Psoas muscle (tissue), 8 donors: ENCODE results near the gene RBM18. TPM values are rescaled to one million over a fixed set of nuclear protein-coding genes. Genes with fewer than 3 reads are reported as not detected.
A peak's percentile ranks its signal among the peaks of the same experiment; 100 is the strongest.

ENCODE experiments used
- ATAC-seq, 4 donors: fragments of 200-7000 bp; cut with Tn5 transposase; one replicate each; pipeline ENCODE4 v1.9.1; 2020; ENCODE audit warnings: moderate library complexity in 3 of 4, mild to moderate bottlenecking in 2 of 4
- DNase-seq, 2 donors: peaks; one replicate each; pipeline ENCODE4 v3.0.0-alpha.2; 2020
- H3K27ac ChIP-seq: fragments of 200-600 bp; one replicate; pipeline ENCODE4 v1.8.0; 2022
- H3K27me3 ChIP-seq, 3 donors: fragments of 200-600 bp in 1 of 3; one replicate each; pipeline versions ENCODE4 v1.6.1 to v1.8.0; 2013 to 2022; ENCODE audit warnings: low read length in 2 of 3, mild to moderate bottlenecking in 2 of 3, moderate library complexity in 1 of 3; ENCODE audit not compliant: insufficient read depth in 3 of 3
- H3K36me3 ChIP-seq, 2 donors: fragments of 200-600 bp in 1 of 2; one replicate each; pipeline versions ENCODE4 v1.6.1 to v1.8.0; 2013 to 2022; ENCODE audit warnings: low read depth in 1 of 2, mild to moderate bottlenecking in 1 of 2, moderate library complexity in 1 of 2; ENCODE audit not compliant: insufficient read depth in 1 of 2
- H3K4me1 ChIP-seq: fragments of 200-600 bp; one replicate; pipeline ENCODE4 v1.8.0; 2022
- H3K4me3 ChIP-seq: fragments of 200-600 bp; one replicate; pipeline ENCODE4 v1.8.0; 2022; ENCODE audit warnings: mild to moderate bottlenecking
- H3K9me3 ChIP-seq: fragments of 200-600 bp; one replicate; pipeline ENCODE4 v1.8.0; 2022
- WGBS, 3 donors: extraction: QIAGEN DNeasy Blood & Tissue Kit; methylation state at CpG; one replicate each; pipeline versions ENCODE4 v1.1.6 to v1.1.7; 2013; 5-methylcytosine and 5-hydroxymethylcytosine counted together
- intact Hi-C, 2 donors: fragments of 100-400 bp; cut with DNase I; formaldehyde crosslinking; loops; one replicate each; pipeline versions ENCODE4 v1.11.0 to v1.14.2; 2022
- polyA plus RNA-seq, 3 donors: library from polyadenylated mRNA; stranded (reverse); fragments of 200-250 nt; gene quantifications; one replicate each; pipeline ENCODE4 v1.2.3, GENCODE V29; 2013
- total RNA-seq, 4 donors: library from RNA; stranded (reverse); fragmentation: NEBNext Ultra II Directional in 2 of 4; extraction: Animal tissue kit (Norgen Biotek cat#: 25700) in 2 of 4; gene quantifications; one replicate each; pipeline versions ENCODE4 v1.2.1 to v1.2.4, GENCODE V29; 2021 to 2023
- TF ChIP-seq, protein P1 (sequence below): fragments of 200-600 bp; IDR thresholded peaks from one replicate; pipeline ENCODE4 v1.8.0; 2022; ENCODE audit warnings: antibody characterized with exemption
- donor health status: healthy with polysubstance abuse.
- donor health status: DM: no; HTN: no; CAD: no; lungs with moderate emphysema.
- donor health status: Bipolar disorder and iron deficiency.
- donor health status: healthy.
- donor health status: DM: yes; HTN: yes; CAD: no.
- donor health status: DM: no; HTN: no; CAD: no.
- donor health status: DM: no; HTN: no; CAD: no.
- donor health status: DM: yes; HTN: yes; CAD: no.

RBM18 gene
- total and polyA plus RNA-seq, 7 donors: 16.8 to 41.7 (median 33.7) TPM

DNA sequence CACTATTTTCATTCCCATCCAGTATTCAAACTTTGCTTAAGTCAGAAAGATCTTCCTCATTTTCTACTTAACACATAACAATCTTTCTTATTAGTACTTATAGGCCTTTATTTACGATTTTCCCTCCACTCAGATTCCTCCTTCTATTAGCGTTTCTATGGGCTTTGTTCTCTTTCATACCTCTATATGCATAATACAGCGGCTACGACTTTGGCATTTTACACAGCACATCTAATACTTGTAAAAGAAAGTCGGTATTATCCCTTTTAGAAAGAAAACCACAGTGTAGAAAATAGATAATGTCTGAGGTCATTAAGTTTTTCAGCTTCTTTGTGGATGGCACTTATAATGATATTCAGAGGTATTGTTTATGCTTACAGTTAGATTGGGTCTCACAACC, 8.4 kb downstream of the RBM18 start:
- Histone ChIP-seq H3K4me3 (no peak overlapping the region), H3K4me1 (peaks cover 7% of the 10 kb centered on the region), H3K9me3 (no peaks in the 10 kb centered on the region), H3K36me3 (peaks cover 6 to 82% of the 10 kb centered on the region in 2 donors), H3K27me3 (no peaks in the 10 kb centered on the region), H3K27ac (no peak overlapping the region)
- DNase-seq (no peak), ATAC-seq (no peak)
- intact Hi-C loops: no loop called here
- 89 to 91% (median 90%) methylated on average over 5 of the region's 5 CpGs for WGBS, 3 donors
- TF ChIP-seq, protein P1, sequence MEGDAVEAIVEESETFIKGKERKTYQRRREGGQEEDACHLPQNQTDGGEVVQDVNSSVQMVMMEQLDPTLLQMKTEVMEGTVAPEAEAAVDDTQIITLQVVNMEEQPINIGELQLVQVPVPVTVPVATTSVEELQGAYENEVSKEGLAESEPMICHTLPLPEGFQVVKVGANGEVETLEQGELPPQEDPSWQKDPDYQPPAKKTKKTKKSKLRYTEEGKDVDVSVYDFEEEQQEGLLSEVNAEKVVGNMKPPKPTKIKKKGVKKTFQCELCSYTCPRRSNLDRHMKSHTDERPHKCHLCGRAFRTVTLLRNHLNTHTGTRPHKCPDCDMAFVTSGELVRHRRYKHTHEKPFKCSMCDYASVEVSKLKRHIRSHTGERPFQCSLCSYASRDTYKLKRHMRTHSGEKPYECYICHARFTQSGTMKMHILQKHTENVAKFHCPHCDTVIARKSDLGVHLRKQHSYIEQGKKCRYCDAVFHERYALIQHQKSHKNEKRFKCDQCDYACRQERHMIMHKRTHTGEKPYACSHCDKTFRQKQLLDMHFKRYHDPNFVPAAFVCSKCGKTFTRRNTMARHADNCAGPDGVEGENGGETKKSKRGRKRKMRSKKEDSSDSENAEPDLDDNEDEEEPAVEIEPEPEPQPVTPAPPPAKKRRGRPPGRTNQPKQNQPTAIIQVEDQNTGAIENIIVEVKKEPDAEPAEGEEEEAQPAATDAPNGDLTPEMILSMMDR: no peak

DNA sequence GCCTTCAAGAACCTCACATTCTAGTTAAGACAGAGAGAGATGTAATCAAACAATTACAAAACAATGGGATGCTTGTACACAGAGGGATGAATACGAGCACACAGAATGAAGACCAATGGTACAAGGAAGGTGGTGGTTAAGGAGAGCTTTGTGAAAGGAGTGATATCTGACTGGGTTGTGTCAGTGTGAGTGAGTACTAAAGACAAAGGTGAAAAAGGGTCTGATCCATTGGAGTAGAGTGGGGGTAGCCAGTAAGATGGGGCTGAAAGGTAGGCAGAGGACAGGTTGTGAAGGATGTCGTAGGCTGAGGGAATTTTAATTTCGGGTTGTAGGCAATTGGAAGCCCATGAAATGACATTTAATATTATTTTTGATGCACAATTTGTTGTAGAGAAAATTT, 9.9 kb downstream of the RBM18 start:
- intact Hi-C loops: no loop called here
- no peak for ATAC-seq
- Histone ChIP-seq H3K36me3 (peaks cover 5 to 82% of the 10 kb centered on the region in 2 donors), H3K4me1 (peaks cover 6% of the 10 kb centered on the region), H3K9me3 (no peaks in the 10 kb centered on the region), H3K27me3 (no peaks in the 10 kb centered on the region), H3K27ac (no peak overlapping the region), H3K4me3 (no peak overlapping the region)
- TF ChIP-seq, protein P1: no peak
- 88 to 90% (median 89%) methylated on average over 3 of the region's 3 CpGs for WGBS, 3 donors
- no peak for DNase-seq

DNA sequence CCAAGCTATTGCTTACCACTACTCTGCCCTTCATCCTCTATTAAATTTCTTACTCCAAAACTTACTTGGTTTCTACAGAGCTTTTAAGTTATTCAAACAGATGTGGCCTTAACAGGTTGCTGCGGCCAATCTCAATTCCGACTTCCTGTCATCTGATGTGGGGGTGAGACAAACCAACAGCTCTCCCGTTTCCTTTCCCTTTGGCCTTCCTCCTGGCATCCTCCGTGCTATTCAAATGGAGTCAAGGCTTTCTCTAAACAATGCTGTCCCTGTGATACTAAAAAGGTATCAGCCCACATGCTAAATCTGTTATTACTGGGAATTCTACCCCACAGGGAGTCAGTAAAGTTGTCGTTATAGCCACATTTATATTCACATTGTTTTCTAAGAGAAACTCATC, 11.8 kb downstream of the RBM18 start:
- 56 to 58% (median 56%) methylated on average over 5 of the region's 5 CpGs for WGBS, 3 donors
- intact Hi-C loops: no loop called here
- peaks cover 8 to 82% of the 10 kb centered on the region in 2 donors for H3K36me3 ChIP-seq
- TF ChIP-seq, protein P1: no peak
- no peak for ATAC-seq
- no peak for DNase-seq
- peaks cover 6% of the 10 kb centered on the region for H3K4me1 ChIP-seq
- H3K4me3 ChIP-seq: no peak overlapping the region
- no peaks in the 10 kb centered on the region for H3K9me3 ChIP-seq
- no peaks in the 10 kb centered on the region for H3K27me3 ChIP-seq
- H3K27ac ChIP-seq: peak overlapping the region; percentile 38

DNA sequence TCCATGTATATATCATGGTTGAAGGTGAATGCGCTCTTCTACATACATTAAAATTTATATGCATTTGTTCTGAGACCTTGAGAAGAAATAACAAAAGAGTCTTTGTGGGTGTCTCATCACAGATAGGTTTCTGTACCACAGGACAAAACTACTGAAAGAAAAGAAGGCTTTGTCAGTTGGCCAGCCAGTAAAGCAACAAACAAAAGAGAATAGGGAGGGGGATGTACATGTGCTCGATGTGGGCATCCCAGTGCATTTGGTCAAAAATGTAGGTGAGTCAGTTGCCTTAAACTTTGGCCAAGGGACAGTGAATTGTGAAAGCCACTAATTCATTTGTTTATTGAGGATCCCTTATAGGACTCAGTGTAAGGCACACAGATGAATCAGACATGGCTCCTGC, 13.3 kb downstream of the RBM18 start:
- H3K4me1 ChIP-seq: peaks cover 6% of the 10 kb centered on the region

More for the DNA sequence above, 13.3 kb downstream of the RBM18 start:
- Histone ChIP-seq H3K27ac (no peak overlapping the region), H3K4me3 (no peak overlapping the region), H3K9me3 (no peaks in the 10 kb centered on the region), H3K36me3 (peaks cover 13 to 83% of the 10 kb centered on the region in 2 donors), H3K27me3 (no peaks in the 10 kb centered on the region)
- DNase-seq: no peak
- ATAC-seq: no peak
- intact Hi-C loops: no loop called here
- TF ChIP-seq, protein P1: no peak
- WGBS, 3 donors: 85 to 86% (median 86%) methylated on average over 2 of the region's 2 CpGs
